ENCODE data around the gene ASTN2.

Gene ASTN2

DNA sequence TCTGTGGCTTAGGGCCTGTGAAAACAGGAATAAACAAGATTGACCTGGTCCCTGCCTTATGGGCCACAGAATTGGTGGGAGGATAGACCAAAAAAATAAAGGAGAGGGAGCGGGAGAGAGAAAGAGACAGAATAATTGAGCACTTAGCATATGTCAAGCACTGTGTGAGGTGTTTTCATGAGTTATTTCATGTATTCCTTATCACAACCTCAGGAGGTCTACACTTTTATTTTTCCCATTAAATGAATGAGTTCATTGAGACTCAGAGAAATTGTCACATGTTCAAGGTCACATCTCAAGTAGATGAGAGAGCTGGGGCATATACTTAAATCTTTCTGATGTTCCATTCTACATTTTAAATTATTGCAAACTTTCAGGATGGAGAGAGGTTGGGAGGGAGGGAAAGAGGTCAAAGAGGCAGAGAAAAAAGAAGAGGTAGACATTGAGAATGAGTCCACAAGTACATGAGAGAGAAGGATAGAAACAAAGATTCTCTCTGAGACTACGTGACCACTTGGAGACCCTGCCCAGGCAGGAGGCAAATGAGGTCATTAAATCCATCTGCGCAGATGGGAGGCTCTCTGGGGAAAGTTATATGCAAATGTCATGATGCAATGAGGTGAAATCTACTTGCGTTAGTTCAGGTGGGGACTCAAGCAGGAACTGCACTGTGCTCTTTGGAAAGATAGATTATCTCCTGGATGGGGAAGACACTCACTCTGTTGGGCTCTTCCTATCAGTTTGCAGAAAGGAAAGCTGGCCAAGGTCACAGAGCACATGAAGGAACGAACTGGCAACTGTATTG, 1019.8 kb downstream of the ASTN2 start:
- peak; percentile 68 to 80 for DNase-seq
- TF ChIP-seq GATA1 (IDR thresholded peaks at IDR 0.05; ENCODE audit: low read depth, low read length), result no peak
- no peak for TF ChIP-seq POLR2A (IDR thresholded peaks at IDR 0.05; ENCODE audit: low read length)

DNA sequence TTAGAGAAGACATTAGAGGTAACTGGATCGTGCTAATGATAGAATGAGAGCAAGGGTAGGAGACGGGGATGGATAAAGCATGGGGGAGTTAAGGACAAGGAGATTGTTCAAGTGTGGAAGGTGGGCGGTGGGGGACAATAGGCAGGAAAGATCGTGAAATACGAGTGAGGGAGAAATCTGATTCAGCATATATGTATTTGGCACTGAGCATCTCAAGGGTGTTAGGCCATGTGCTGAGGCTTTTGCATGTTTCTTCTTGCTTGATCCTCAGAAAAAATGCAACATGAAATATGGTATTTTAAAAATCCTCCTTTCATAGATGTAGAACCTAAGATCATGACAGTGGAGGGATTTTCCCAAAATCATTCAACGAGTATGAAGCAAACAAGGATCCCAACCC, 1020.8 kb downstream of the ASTN2 start:
- TF ChIP-seq GATA1 (IDR thresholded peaks at IDR 0.05; ENCODE audit: low read depth, low read length) (no peak), POLR2A (IDR thresholded peaks at IDR 0.05; ENCODE audit: low read length) (no peak)
- no peak for DNase-seq

DNA sequence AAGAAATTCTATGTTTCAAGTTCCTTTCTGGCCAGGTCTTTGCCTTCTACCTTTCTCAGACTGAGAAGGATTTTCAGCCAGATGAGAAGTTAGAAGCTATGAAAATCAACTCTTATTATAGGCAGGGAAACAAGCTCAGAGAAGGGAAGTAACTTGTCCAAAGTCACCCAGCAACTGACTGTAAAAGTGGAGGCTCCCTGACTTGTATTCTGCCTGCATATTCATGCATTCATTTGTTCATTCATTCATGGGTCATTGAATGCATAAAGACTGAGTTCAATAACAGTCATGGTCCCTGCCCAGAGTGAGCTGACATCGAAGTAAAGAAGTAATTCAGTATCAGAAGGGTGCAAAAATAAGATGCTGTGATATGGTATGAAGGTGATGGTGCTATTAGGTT, 1021.7 kb downstream of the ASTN2 start:
- no peak for DNase-seq
- TF ChIP-seq POLR2A (IDR thresholded peaks at IDR 0.05; ENCODE audit: low read length) (no peak), GATA1 (IDR thresholded peaks at IDR 0.05; ENCODE audit: low read depth, low read length) (no peak)

DNA sequence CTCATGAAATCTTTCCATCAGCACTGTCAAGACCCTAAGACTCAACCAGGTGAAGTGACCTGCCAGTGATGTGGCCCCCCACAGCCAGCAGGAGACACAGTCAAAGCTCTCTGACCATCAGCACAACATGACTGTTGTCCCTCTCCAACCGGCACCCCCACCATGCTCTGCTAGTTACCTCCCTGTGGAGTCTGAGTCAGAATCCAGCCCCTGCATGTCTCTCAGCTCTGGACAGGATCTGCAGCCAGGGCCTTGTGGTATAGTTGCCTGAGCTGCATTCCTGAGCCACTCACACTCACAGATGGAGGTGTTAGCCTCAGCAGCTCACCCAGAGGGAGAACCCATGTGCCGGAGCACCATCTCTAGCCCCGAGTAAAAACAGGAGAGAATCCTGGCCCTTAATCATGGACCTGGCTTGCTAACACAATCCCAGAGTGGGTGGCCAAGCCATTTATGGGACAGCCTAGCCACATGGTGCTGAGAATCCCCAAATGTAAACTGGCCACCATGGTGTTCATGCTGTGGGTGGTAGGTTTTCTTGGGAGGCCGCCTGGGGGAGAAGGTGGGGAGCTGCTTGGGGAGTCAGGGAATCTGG, 1023.5 kb downstream of the ASTN2 start:
- TF ChIP-seq GATA1 (IDR thresholded peaks at IDR 0.05; ENCODE audit: low read depth, low read length) (no peak), POLR2A (IDR thresholded peaks at IDR 0.05; ENCODE audit: low read length) (no peak)
- no peak for DNase-seq

DNA sequence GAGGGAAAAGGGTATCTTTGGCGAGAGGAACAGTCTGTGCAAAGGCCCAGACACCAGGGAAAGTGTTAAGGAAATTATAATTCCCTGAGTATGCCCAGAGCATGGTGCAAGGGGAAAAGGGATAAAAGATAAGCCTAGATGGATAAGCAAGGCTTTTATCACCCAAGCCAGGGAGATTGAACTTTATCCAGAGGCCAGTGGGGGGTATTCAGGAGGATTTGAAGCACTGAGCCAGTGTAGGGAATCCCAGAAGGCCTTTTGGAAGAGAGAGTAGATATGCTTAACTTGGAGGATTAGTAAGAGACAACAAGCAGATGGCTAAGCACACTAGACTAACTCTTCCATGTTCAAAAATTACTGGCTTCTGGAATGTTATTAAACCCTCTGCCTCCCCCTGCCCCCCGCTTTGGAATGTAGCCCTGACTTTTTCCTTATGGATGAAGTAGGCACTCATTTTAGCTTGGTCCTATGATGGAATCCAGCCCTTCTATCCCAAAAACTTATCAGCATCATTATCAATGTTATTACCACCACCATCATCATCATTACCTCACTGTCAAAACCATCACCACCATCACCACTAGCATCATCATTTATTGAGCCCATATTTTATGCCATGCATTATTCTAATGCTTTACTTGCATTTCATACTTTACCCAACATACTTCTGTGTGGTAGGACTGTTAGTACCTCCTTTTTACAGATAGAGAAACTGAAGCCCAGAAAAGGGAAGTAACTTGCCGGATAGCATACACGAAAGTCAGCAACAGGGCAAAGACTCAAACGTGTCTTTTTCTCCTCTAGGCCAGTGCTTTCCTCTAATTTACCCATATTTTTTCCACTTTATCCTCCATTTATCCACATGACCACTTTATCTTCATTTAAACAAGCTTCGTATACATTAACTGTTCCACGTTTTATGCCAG, 1024.3 kb downstream of the ASTN2 start:
- DNase-seq, result no peak
- TF ChIP-seq GATA1 (IDR thresholded peaks at IDR 0.05; ENCODE audit: low read depth, low read length), result no peak
- no peak for TF ChIP-seq POLR2A (IDR thresholded peaks at IDR 0.05; ENCODE audit: low read length)

DNA sequence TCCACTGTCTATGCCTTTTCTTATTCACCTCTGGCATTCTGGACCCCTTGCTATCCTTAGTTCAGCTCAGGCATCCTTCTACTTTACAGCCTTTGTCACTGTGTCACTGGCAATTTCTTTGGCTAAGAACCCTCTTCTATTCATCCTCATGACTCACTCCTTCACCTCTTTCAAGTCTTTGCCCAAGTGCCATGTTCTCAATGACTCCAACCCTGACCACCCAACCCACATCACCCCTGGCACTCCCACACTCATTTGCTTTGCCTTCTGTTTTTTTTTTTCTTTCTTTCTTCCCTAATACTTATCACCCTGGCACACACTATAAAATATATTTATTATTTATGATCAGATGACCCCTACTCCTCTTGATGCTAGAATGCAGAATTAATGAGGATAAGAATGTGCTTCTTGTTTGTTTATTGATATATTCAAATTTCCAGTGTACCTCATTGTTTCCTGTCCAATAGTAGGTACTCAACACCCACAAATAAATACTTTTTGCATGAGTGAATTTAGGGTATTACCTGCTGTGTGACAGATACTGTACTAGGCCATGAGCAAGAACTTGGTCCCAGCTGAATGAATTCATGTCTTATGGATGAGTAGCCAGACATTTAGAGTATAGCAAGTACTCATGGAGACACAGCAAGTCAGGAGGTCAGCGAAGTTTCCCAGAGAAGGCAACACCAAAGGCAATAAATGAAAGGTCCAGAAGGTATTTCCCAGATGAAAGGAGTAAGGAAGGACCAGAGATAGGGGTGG, 1025.1 kb downstream of the ASTN2 start:
- TF ChIP-seq GATA1 (IDR thresholded peaks at IDR 0.05; ENCODE audit: low read depth, low read length) (no peak), POLR2A (IDR thresholded peaks at IDR 0.05; ENCODE audit: low read length) (no peak)
- no peak for DNase-seq

DNA sequence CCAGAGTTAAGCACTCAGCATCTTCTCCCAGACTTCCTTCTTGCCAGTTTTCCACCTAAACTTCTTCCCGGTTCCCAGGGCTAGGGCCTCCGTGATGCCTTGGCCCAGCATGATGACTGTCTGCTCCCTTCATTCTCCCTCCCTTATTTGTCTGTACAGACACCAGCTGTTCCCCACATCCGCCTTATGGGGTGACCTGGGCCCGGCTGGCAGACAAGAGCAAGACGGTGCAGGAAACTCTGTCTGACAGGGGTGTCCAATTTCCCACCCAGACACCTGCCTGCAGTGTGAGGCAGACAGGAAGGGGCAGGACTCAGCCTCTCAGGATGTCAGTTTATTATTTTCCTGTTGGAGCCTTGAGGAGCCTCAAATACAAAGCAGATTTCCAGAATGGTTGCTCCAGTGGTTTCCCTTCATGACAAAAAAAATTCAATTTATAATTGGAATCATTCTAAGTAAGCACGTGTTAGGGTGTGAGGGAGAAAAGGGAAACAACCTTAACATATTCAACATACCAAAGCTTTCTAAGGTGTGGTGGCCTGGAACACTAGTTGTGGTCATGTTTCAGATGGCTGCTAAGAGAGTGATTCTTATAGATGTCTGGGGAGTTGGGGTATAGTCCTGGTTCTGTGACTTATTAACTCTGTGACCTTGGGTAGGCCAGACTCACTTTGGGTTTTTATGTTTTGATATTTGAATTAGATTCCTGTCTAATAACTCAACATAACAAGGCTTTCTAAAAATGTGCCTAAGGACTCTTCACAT, 1026.7 kb downstream of the ASTN2 start:
- no peak for TF ChIP-seq GATA1 (IDR thresholded peaks at IDR 0.05; ENCODE audit: low read depth, low read length)
- TF ChIP-seq POLR2A (IDR thresholded peaks at IDR 0.05; ENCODE audit: low read length), result no peak
- DNase-seq, result no peak

DNA sequence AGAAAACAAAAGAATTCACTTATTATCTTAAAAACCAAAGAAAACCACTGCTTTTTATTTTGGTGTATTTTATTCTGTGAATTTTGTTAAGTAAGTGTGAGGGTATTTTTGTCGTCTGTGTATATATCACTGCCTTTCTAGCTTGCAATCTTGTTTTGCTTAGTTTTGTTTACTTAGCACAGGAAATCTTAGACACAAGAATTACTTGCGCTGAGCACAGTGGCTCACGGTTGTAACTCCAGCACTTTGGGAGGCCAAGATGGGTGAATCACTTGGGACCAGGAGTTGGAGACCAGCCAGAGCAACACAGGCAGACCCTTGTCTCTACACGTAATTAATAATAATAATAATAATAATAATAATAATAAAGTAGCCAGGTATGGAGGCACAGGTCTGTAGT, 1030.9 kb downstream of the ASTN2 start:
- DNase-seq, result no peak
- TF ChIP-seq GATA1 (IDR thresholded peaks at IDR 0.05; ENCODE audit: low read depth, low read length) (no peak), POLR2A (IDR thresholded peaks at IDR 0.05; ENCODE audit: low read length) (no peak)

DNA sequence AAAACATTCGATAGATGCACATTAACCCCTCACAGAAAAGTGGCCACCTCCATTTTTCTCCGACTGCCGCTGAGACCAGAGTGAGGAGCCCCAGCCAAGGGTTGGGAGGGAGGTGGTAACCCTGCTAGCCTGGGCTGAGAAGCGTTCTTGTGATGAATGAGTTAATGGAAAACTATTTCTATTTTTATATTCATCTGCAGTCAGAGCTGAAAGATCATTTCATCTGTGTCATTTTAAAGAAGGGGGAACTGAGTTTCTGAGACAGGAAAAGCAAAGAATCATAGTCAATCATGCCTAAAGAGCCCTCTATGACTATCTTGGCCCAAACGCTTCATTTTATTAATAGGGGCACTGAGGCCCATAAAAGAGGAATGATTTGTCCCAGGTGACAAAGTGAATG, 1031.7 kb downstream of the ASTN2 start:
- no peak for DNase-seq
- no peak for TF ChIP-seq POLR2A (IDR thresholded peaks at IDR 0.05; ENCODE audit: low read length)
- TF ChIP-seq GATA1 (IDR thresholded peaks at IDR 0.05; ENCODE audit: low read depth, low read length), result no peak

DNA sequence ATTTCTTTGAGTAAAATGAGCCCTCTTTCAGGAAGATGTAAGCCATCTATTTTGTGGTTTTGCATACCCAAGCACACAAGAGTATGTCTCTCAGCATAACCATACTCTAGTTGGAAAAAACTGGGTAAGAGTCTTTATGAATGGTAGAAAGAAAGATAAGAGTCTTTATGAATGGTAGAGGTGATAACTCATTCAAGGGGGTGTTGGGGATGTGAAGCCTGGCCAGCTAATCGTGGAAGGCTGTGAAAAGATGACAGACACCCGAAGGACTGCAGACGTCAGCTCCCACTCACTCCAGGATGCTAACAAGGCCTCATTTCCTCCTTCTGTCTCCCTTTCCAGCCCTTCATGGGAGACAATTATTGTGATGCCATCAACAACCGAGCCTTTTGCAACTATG, 1032.8 kb downstream of the ASTN2 start:
- DNase-seq, result peak in 1 of 2 experiments; percentile 5
- TF ChIP-seq POLR2A (IDR thresholded peaks at IDR 0.05; ENCODE audit: low read length) (no peak), GATA1 (IDR thresholded peaks at IDR 0.05; ENCODE audit: low read depth, low read length) (no peak)

DNA sequence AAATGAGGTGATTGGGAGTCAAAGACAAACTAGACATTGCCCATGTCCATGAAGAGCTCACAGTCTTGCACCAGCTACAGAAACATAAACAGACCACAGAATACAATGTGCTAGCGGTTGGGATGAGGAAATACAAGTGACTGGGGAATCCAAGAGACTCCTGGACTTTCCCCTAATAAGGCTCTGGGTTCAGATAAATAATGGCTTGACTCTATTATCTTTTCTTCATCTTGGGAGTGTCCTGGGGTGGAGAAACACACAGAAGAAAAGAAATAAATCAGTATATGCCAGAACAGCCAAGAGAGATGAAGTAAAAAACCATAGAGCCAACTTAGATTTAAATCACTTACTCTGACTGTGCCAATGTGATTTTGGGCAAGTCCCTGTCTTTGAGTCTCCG, 1033.5 kb downstream of the ASTN2 start:
- DNase-seq, result no peak
- no peak for TF ChIP-seq POLR2A (IDR thresholded peaks at IDR 0.05; ENCODE audit: low read length)
- no peak for TF ChIP-seq GATA1 (IDR thresholded peaks at IDR 0.05; ENCODE audit: low read depth, low read length)

DNA sequence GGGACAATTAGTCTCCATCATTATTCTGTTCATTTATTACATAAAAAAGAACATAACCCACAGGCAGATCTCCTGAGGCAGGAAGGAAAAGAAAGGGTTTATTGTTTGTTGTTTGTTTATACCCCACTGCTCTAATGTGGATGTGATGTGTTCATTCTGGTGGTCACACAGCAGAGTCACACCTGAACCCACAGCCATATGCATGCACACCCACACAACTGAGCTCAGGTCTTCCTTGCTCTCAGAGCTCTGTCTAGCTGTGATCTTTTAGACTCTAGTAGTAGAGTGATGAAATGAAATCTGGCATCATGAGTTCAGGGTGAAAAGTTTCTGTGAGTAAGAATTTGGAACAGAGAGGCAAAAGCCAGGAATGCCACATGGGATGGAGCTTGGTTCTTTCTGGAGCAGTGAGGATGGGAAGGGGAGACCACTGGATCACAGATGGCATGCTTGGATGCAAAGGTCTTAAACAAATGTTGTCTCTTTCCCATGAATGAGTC, 1034.3 kb downstream of the ASTN2 start:
- no peak for DNase-seq
- no peak for TF ChIP-seq POLR2A (IDR thresholded peaks at IDR 0.05; ENCODE audit: low read length)
- TF ChIP-seq GATA1 (IDR thresholded peaks at IDR 0.05; ENCODE audit: low read depth, low read length), result no peak

DNA sequence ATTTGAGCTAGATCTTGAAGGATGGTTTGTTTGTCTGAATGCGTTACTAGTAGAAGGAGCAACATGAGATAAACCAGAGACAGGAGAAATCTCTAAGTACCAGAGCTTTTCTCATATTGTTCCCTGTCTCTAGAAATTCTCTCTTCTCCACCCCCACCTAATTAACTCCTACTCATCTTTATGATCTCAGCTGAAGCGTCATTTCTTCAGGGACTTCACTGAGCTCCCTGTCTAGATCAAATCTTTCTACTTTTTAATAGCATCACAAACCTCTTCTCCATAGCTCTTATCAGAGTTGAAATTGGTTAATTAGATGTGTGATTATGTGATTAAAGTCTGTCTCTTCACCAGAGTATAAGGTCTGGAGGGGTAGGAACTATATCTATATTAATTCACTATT, 1035.0 kb downstream of the ASTN2 start:
- no peak for DNase-seq
- TF ChIP-seq POLR2A (IDR thresholded peaks at IDR 0.05; ENCODE audit: low read length) (no peak), GATA1 (IDR thresholded peaks at IDR 0.05; ENCODE audit: low read depth, low read length) (no peak)

Measured in erythroblast (primary cell).